MM.1S (cell line): ENCODE data around the gene CCDC152.

Experiments used
- DNase-seq: peaks from one replicate; pipeline ENCODE4 v3.0.0-alpha.2; 2015
- H2AFZ ChIP-seq: fragments of 300-600 bp; sonication (generic); 2 replicates; pipeline ENCODE4 v1.6.0; 2016; ENCODE audit warnings: antibody characterized with exemption, low read length
- H3F3A ChIP-seq: fragments of 300-600 bp; sonication (generic); 2 replicates; pipeline ENCODE4 v1.6.1; 2016; ENCODE audit warnings: mild to moderate bottlenecking, antibody characterized with exemption, low read length, moderate library complexity, mixed read lengths; ENCODE audit not compliant: insufficient read depth
- H3K27ac ChIP-seq: fragments of 300-600 bp; sonication (generic); 2 replicates; pipeline ENCODE4 v1.5.1; 2016; ENCODE audit warnings: mild to moderate bottlenecking, low read length
- H3K27me3 ChIP-seq: fragments of 300-600 bp; sonication (generic); replicated peaks from 2 replicates; pipeline ENCODE4 v1.6.0; 2016; ENCODE audit warnings: low read length; ENCODE audit not compliant: insufficient read depth
- H3K36me3 ChIP-seq: fragments of 300-600 bp; sonication (generic); replicated peaks from 2 replicates; pipeline ENCODE4 v1.6.1; 2016; ENCODE audit warnings: mild to moderate bottlenecking, low read length, mixed read lengths; ENCODE audit not compliant: insufficient read depth
- H3K4me1 ChIP-seq: fragments of 300-600 bp; sonication (generic); 2 replicates; pipeline ENCODE4 v1.6.1; 2016; ENCODE audit warnings: low read length, mixed read lengths
- H3K4me2 ChIP-seq: fragments of 300-600 bp; sonication (generic); 2 replicates; pipeline ENCODE4 v1.6.0; 2016; ENCODE audit warnings: low read depth, low read length
- H3K4me3 ChIP-seq: fragments of 300-600 bp; sonication (generic); 2 replicates; pipeline ENCODE4 v1.5.1; 2016; ENCODE audit warnings: low read length, mixed read lengths
- H3K79me2 ChIP-seq: fragments of 300-600 bp; sonication (generic); 2 replicates; pipeline ENCODE4 v1.6.1; 2016; ENCODE audit warnings: mixed run types, low read length, mixed read lengths
- H3K9ac ChIP-seq: fragments of 300-600 bp; sonication (generic); 2 replicates; pipeline ENCODE4 v1.6.1; 2016; ENCODE audit warnings: low read length, mixed read lengths
- H3K9me2 ChIP-seq: fragments of 300-600 bp; sonication (generic); replicated peaks from 2 replicates; pipeline ENCODE4 v1.6.1; 2016; ENCODE audit warnings: mild to moderate bottlenecking, low read length, mixed read lengths; ENCODE audit not compliant: insufficient read depth
- H3K9me3 ChIP-seq: fragments of 300-600 bp; sonication (generic); replicated peaks from 2 replicates; pipeline ENCODE4 v1.6.1; 2016; ENCODE audit warnings: mild to moderate bottlenecking, low read length, mixed read lengths; ENCODE audit not compliant: insufficient read depth
- H4K20me1 ChIP-seq: fragments of 300-600 bp; sonication (generic); 2 replicates; pipeline ENCODE4 v1.6.1; 2016; ENCODE audit warnings: mild to moderate bottlenecking, low read length, moderate library complexity, mixed read lengths; ENCODE audit not compliant: insufficient read depth
- CTCF ChIP-seq: fragments of 300-600 bp; sonication (generic); IDR thresholded peaks from 2 replicates; pipeline ENCODE4 v1.5.1; 2016; ENCODE audit warnings: antibody characterized with exemption, low read length, mixed read lengths
- EZH2 ChIP-seq: fragments of 300-600 bp; sonication (generic); optimal IDR thresholded peaks from 2 replicates; pipeline ENCODE3; 2017; ENCODE audit warnings: low read depth, mild to moderate bottlenecking, antibody characterized with exemption, low read length, mixed read lengths
- EZH2phosphoT487 ChIP-seq: fragments of 300-600 bp; sonication (generic); IDR thresholded peaks from 2 replicates; pipeline ENCODE4 v1.6.1; 2018; ENCODE audit warnings: antibody characterized with exemption, low read length

Gene CCDC152

GRCh38 chr5:42822548-42822947 lies 65.9 kb downstream of the CCDC152 start:
- H4K20me1 ChIP-seq: no peaks in the 10 kb centered on the region
- no peaks in the 10 kb centered on the region for H3K36me3 ChIP-seq
- H3K9ac ChIP-seq: no peak overlapping the region
- H3K9me2 ChIP-seq: no peaks in the 10 kb centered on the region
- no peaks in the 10 kb centered on the region for H3F3A ChIP-seq
- DNase-seq: no peak
- TF ChIP-seq CTCF (no peak), EZH2 (no peak), EZH2phosphoT487 (no peak)
- H3K4me2 ChIP-seq: no peak overlapping the region
- H3K79me2 ChIP-seq: no peaks in the 10 kb centered on the region
- no peaks in the 10 kb centered on the region for H3K9me3 ChIP-seq
- H3K27ac ChIP-seq: no peak overlapping the region
- H2AFZ ChIP-seq: no peak overlapping the region
- no peak overlapping the region for H3K4me3 ChIP-seq
- H3K4me1 ChIP-seq: no peaks in the 10 kb centered on the region
- no peaks in the 10 kb centered on the region for H3K27me3 ChIP-seq

DNA sequence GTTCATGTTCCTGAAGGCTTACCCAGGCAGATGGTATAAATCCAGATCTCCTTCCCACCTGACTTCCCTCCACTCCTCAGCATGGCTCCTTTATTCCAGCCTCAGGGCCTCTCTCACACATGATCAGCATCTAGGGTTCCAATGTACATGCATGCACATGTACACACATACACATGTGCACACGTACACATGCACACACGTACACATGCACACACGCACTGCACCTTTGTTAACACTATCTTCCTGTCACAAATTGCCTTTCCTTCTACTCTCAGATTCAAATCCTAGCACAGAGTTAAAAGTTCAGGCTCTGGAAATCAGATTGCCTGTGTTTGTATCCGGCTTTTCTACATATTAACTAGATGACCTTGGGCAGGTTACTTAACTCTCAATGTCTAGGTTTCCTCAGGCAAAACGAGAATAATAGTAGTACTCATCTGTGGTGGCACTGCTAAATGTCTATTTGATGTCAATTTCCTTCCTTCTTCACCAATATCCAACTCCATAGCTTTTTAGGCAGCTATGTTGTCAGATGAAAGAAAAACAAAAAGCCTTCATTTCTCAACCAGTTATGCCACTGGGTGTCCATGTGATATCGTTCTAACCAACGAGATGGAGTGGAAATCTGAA lies 67.8 kb downstream of the CCDC152 start:
- no peak overlapping the region for H2AFZ ChIP-seq
- no peaks in the 10 kb centered on the region for H4K20me1 ChIP-seq
- no peaks in the 10 kb centered on the region for H3K79me2 ChIP-seq
- no peaks in the 10 kb centered on the region for H3F3A ChIP-seq
- DNase-seq: no peak
- no peak overlapping the region for H3K4me3 ChIP-seq
- H3K36me3 ChIP-seq: no peaks in the 10 kb centered on the region
- no peaks in the 10 kb centered on the region for H3K27me3 ChIP-seq
- H3K9me2 ChIP-seq: no peaks in the 10 kb centered on the region
- no peaks in the 10 kb centered on the region for H3K4me1 ChIP-seq
- TF ChIP-seq CTCF: no peak
- no peak for TF ChIP-seq EZH2
- TF ChIP-seq EZH2phosphoT487: no peak
- no peak overlapping the region for H3K9ac ChIP-seq
- H3K27ac ChIP-seq: no peak overlapping the region
- H3K4me2 ChIP-seq: no peak overlapping the region
- H3K9me3 ChIP-seq: no peaks in the 10 kb centered on the region

GRCh38 chr5:42825422-42826148 lies 69.0 kb downstream of the CCDC152 start:
- DNase-seq: no peak
- Histone ChIP-seq H3K27me3 (no peaks in the 10 kb centered on the region), H4K20me1 (no peaks in the 10 kb centered on the region), H3K4me3 (no peak overlapping the region), H3K79me2 (no peaks in the 10 kb centered on the region), H3K27ac (no peak overlapping the region), H3K4me2 (no peak overlapping the region), H3F3A (no peaks in the 10 kb centered on the region), H3K9me2 (no peaks in the 10 kb centered on the region), H3K4me1 (no peaks in the 10 kb centered on the region), H3K9ac (no peak overlapping the region), H2AFZ (no peak overlapping the region), H3K9me3 (no peaks in the 10 kb centered on the region), H3K36me3 (no peaks in the 10 kb centered on the region)
- no peak for TF ChIP-seq EZH2
- TF ChIP-seq EZH2phosphoT487: no peak
- no peak for TF ChIP-seq CTCF
